Testis (tissue), 2 donors: ENCODE measurements around the gene PLOD3.

Source experiments
- CTCF ChIP-seq, 3 experiments: fragments of 450-650 bp in 2 of 3; fragments of 200-600 bp in 1 of 3; sonication (generic) in 1 of 3; IDR thresholded peaks; one replicate each; pipeline ENCODE4 v1.5.1; 2016 to 2019; ENCODE audit warnings: antibody characterized with exemption in 3 of 3, mild to moderate bottlenecking in 2 of 3, moderate library complexity in 1 of 3
- POLR2A ChIP-seq: fragments of 450-650 bp; IDR thresholded peaks from one replicate; pipeline ENCODE4 v1.6.1; 2017; ENCODE audit warnings: antibody characterized with exemption, mild to moderate bottlenecking, moderate library complexity

GRCh38 chr7:101220295-101220694, 2.9 kb upstream of the PLOD3 start:
- no peak for TF ChIP-seq CTCF (IDR thresholded peaks at IDR 0.05)
- TF ChIP-seq POLR2A, result no peak
